AML-193 (cell line): ENCODE results near the gene NTNG2.
"Not testable (repeated sequence)": the region's sequence is repeated elsewhere in the genome, so short reads cannot be mapped to it uniquely, and the experiment has no call there.

Source experiments
- DNase-seq, 2 experiments: peaks; one replicate each; lab custom pipeline; 2025; lab: John Stamatoyannopoulos, UW

Gene NTNG2

DNA sequence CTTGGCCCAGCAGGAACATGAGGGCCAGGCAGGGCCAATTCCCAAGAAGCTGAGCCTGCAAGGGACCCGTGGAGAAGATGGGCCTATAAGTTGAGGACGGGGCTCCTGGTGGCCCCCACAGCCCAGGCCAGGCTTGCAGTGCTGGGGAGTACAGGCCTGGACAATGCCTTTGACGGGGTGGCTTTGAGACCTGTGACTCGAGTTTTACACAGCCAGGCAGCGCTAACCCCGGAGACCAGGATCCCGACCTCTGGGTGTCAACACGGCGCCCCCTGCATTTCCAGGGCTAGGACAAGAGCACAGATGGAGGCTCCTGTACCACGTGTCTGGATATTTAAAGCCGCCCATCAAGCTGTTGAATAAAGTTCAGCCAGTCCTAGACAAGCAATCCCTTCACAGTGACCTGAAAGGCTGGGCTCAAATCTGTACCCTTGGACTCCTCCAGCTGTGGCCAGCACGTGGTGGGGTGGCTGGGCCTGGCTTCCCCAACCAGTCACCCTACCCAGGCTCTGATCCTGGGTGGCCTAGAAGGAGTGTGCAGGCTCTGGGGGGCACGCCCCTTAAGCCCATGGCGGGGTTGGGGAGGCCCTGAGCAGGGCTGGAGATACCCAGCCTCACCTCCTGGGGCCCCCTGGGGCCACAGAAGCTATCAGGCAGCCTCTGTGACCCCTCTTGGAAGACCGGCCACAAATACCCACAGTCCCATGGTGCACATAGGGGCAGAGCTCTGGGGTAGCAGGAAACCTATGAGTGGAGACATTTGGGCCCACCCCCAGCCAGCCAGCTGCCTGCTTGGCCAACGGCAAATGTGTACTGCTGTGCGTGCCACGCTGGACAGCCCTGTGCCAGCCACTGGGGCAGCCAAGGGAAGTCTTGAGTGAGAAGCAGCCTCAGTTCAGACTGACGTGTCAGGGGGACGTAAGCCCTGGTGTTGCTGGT is 88.7 kb downstream of the NTNG2 start:
- no peak for DNase-seq

GRCh38 chr9:132260846-132261245 is 99.0 kb downstream of the NTNG2 start:
- DNase-seq, result no peak

GRCh38 chr9:132266017-132266416 is 104.2 kb downstream of the NTNG2 start:
- no peak for DNase-seq

DNA sequence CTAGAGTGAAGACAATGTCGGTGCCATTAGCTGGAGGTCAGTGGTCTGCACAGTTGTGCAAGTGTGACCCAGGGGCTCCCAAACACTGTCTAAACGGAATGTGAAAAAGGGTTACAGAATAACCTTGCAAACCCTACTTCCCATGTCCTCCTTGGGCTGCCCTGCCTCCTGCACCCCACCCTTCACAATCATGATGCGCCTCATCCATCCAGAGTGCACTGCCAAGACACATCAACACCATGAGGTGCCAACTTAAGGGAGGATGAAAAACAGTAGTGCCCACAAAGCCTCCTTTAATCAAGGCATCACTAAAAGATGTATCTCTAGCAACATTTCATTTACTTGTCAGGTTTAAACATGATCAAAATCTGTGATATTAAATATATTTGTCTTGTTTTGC is 105.8 kb downstream of the NTNG2 start:
- DNase-seq, result no peak

DNA sequence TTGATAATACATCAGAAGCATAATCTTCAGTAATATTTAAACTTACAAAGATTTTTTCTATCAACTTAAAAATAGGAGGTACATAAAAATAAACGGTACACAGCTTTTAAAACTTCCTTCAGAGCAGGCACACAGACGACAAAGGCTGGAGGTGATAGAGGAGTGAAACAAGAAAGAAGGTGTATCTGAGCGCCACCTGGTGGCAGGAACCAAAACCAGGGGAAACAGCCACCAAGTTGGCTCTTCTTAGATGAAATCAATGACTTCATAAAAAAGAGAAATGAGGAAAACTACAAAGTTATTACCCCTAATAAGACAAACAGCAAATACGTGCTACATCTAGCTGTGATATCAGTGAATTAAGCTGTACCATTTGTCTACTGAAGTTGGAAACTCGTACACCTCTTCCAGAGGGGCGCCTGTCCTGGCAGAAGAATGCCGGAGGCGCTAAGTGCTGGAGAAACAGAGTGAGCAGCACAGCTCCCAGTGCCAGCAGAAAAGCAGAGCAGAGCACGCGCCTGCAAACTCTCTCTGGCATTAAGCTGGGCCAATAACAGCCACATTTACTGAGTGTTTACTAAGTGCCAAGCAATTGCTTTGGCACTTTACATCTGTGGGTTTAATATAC is 107.0 kb downstream of the NTNG2 start:
- peak; percentile 42 to 67 for DNase-seq

DNA sequence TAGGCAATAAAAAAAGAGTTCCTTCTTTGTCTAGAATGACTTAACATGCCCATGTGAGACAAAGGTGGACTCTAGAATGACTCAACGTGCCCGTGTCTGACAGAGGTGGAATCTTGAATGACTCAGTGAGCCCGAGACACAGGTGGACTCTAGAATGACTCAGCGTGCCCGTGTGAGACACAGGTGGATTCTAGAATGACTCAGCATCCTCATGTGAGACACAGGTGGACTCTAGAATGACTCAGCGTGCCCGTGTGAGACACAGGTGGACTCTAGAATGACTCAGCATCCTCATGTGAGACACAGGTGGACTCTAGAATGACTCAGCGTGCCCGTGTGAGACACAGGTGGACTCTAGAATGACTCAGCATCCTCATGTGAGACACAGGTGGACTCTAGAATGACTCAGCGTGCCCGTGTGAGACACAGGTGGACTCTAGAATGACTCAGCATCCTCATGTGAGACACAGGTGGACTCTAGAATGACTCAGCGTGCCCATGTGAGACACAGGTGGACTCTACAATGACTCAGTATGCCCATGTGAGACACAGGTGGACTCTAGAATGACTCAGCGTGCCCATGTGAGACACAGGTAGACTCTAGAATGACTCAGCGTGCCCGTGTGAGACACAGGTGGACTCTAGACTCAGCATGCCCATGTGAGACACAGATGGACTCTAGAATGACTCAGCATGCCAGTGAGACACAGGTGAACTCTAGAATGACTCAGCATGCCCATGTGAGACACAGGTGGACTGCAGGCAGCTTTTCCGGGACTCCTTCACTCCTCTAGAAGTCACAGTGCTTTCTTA is 108.1 kb downstream of the NTNG2 start:
- not testable (repeated sequence) for DNase-seq

- no peak for DNase-seq
These were observed 113.0 kb downstream of the NTNG2 start for GRCh38 chr9:132274861-132275260.

- DNase-seq, result no peak
These were observed 121.3 kb downstream of the NTNG2 start for GRCh38 chr9:132283165-132283564.

DNA sequence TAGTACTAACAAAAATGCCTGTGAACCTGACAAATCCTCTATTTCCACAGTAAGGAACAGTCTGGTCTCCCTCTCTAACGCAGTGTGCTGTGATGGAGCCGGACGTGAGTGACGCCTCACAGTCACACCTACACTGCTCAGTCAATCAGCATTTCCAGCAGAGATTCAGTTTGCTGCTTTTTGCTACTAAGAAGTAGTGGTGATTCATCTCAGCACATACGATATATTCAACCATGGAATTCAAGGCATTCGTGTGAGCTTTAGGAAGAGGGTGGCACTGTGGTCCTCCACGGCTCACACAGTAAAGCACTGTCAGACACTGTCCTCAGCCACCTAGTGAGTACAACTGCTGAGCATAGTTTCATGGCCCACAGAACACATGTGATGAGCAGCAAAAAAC is 122.0 kb downstream of the NTNG2 start:
- no peak for DNase-seq

DNA sequence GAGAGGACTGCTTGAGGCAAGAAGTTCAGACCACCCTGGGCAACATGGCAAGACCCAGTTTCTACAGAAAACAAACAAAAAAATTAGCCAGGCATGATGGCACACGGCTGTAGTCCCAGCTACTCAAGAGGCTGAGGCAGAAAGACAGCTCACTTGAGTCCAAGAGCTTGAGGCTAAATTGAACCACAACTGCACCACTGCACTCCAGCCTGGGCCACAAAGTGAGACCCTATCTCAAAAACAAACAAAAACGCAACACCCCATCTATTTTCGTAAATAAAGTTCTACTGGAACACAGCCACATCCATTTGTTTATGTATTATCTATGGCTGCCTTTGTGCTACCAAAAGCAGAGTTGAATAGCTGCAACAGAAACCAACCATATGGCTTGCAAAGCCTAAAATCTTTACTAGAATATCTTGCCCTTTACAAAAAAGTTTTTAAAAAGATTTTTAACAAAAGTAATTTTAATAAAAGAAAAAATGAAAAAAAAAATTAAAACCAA is 125.5 kb downstream of the NTNG2 start:
- no peak for DNase-seq

- no peak for DNase-seq
These were observed 126.5 kb downstream of the NTNG2 start for GRCh38 chr9:132288361-132288760.

DNA sequence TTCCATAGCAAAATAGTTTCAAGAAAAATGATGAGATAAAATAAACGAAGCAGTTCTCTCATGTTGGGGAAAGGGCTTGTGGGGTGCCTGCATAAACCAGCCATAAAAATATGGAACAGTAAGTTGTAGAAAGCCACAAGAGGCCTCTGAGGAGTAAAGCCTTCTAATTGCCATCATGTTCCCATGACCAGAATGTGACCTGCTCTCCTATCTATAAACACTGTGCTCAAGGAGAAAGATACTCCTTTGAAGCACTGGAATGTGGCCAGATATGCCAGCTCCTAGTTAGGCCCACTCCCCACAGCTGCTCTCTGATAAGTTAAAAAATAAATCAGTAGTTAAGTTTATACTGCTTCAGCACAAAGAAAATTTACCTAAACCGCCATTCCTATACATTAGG is 127.1 kb downstream of the NTNG2 start:
- no peak for DNase-seq

DNA sequence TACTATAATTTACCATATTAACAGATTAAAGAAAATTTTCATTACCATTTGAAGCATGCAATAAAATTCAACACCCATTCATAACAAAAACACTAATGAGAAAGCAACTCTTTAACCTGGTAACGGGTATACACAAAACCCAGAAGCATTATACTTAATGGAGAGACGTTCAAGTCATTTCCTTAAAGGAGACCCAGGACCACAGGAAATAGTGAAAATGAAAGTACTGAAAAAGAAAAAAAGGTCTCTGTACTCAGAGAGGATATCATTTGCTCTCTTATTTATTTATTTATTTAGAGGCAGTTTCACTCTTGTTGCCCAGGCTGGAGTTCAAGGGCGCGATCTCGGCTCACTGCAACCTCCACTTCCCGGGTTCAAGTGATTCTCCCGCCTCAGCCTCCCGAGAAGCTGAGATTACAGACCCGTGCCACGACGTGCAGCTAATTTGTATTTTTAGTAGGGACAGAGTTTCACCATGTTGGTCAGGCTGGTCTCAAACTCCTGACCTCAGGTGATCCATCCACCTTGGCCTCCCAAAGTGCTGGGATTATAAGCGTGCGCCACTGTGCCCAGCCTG is 131.4 kb downstream of the NTNG2 start:
- DNase-seq, result no peak
